HG03095 (cell line): ENCODE data around the gene ACTBL2.

Experiments
- ATAC-seq: cut with Tn5 transposase; IDR thresholded peaks from one replicate; pipeline ENCODE4 v1.9.1; 2021; ENCODE audit warnings: moderate library complexity; ENCODE audit not compliant: unreplicated experiment

ACTBL2 gene

DNA sequence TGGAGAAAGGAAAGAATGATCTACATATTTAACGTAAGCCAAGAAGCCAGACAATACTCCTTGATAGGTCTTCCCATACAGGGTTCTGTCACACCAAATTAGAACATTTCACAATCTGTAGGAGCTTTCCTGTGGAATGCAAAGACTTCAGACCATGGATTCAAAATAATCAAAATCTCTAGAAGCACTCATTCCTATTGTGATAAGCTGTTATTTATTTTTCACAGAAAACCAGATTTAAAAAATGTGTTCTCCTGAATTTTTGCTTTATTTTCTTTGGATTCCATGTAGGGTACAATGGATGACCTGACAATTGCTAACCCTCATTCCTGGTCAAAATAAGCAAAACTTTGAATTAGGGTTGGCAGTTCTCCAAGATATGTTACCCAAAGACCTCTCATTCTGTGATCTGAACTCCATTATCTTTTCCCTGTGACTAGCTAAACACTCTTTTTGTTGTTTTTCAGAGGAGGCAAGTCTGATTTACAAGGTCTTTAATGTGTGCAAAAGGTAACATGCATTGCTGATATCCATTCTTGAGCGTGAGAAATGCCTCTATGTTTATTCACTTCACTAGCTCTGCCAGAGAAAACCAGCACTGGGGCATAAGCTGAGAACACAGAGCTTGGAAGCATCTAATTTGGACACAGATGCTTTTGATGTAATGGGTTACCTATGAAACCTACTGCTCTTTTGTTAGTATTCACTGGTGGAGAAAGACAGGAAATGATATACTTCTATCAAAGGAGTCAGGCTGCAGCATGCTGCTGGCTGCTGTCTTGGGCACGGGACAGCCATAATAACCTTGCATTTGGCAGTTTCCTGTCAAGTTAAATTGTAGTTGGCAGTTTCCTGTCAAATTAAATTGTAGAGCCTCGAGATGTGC is 31.4 kb downstream of the ACTBL2 start:
- no peak for ATAC-seq

DNA sequence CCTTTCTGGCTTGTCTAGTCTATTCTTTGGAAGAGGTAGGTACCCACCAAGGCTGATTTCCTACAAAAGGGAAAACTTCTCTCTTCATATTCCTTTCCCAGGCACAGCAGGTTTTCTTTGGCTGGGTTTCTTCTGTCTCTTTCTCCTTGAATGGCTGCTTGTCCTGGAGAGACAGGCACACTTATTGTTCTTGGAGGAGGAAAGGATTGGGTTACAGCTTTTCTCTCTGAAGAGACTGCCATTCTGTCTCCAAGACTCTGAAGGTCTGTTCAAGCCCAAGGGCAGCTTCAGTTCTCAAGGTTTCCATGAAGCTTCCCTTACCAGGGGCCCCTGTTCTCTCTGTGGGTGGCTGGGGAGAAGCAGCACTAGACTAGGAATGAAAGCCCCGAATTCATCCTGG is 33.9 kb downstream of the ACTBL2 start:
- ATAC-seq: no peak

DNA sequence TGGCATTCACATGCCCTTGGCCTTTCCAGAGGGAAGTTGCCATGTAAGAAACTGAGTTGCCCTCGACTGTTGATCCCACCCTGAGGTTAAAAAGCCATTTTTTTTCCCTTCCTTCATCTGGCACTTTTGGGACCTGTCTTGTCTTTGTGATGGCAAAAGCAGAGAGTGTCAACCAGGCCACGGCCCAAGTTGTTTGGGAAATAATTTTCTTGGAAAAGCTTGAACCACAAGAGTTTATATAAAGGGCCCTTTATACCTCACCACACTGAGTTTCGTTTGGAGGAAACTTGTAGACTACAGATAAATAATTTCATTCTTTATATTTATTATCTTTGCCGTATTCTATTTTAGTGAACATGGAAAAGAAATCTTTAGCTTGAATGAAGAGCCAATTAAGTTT is 34.3 kb downstream of the ACTBL2 start:
- no peak for ATAC-seq

DNA sequence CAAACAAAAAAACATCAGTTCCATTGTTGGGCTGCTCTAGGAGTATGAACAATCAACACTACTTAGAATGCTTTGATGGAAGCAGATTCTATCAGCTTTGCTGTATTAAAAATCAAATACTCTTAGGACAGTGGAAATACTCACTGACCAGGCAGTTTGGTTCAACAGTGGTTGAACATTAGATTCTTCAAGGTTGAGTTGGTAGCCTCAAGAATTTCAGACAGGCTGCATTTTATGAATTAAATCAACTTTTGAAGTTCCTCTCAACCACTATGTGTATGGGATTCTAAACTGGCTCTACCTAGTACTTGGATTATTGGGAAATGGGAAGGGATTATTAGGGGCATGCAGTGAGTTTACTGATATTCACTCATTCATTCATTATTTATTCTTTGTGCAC is 35.0 kb downstream of the ACTBL2 start:
- ATAC-seq: no peak

DNA sequence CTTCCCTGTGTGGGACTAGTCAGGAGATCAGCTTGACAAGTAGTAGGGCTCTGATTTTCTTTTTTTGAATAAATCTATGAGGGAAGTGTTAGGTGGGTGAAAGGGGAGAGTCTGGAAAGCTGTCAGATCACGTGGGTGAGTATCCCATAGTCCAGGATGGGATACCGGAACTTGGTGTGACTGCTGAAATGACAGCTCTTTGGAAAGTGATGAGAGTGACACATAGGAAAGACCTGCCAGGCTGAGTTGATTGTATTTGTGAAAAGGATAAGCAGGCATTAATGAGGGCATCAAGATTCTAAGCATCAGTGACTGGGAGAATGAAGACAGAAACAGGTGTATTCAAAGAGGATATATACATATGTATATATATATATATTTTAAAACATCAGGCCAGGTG is 35.6 kb downstream of the ACTBL2 start:
- no peak for ATAC-seq

DNA sequence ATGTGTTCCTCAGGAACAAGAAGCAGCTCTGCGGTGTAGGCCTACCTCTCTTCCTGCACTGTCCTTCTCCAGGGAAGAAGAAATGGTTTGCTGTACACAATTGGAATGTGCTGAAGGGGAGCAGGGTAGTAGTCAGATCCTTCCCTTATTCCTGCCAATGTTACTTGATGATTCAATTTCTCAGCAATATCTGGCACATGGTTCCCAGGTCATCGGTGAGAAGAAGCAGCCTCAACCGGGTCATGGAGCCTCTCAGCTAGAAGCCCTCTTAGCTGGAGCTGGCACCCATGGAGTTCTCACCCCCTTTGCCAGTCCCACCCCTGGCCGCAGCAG is 36.9 kb downstream of the ACTBL2 start:
- ATAC-seq: no peak

DNA sequence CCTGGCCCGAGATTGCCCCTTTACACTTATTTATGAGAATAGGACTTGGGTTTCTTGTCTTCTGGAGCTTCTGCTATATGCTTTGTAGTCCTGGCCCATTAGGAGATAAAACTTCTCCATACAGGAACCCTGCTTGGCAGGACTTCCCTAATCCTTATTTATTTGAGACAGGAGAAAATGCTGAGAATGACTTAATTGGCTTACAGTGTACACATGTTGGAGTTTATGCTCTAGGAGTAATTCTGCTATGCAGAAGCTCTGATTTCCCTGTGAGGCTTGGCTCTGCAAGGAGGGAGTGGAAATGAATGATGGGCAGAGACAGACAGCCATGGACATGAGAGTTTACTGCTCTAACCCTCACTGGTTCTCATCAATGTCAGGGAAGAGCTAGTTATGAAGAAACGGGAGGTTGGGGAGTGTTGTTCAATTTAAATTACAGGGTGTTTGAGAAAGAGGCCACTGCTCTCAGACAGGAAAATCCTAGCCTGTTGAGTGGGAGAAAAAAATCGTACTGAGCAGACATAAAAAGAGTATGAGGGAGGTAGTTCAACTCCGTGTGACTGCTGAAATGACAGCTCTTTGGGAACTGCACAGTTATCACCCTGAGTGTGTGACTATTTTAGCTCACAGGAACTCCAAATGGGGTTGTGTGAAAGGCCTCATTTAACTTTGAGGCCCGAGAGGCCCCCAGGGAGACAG is 37.5 kb downstream of the ACTBL2 start:
- no peak for ATAC-seq

DNA sequence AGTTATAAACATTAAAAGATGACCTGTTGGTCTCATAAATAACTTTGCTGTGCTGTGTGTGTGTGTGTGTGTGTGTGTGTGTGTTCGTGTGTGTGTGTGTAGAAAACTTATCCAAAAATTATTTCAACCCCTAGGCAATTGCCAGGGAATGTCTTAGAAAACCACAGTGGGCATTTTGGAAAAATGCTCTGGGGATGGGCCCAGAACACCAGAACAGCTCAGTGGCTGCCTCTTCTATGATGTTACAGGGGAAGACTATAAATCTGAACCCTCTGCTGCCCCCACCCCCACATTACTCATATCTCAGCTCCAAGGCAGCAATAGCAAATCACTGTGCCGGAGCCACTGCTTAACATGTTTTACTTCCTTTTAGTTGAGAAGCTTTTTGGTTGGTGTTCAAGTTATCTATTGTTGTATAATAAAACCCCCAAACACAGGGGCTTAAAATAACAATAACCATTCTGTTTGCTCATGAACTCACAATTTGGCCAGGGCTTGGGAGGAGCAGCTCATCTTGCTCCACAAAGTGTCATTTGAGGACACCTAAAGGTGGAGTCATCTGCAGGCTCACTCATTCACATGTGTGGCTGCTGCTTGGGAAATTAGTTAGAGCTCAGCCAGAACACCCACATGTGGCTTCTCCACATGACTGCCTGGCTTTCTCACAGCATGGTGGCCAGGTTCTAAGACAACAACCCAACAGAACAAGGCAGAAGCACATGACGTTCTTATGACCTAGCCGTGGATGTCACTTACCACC is 40.4 kb downstream of the ACTBL2 start:
- ATAC-seq: no peak

DNA sequence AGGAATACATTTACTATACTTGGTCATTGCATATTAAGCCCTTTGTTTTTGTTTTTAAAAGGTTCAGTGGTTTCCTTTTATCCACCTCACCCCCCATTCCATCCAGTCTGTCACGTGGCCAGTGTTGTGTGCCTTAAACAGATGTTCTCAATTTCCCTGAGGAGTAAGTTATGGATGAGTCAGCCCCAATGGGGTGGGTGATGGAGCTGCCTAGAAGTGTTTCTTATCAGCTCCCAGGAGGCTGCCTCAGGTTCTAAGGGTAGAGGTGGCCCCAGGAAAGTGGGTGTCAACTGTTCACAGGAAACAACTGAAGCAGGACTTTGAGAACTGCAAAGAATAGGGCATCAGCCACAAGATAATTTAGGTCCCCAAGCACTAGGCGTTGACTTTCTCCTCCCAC is 41.1 kb downstream of the ACTBL2 start:
- no peak for ATAC-seq

DNA sequence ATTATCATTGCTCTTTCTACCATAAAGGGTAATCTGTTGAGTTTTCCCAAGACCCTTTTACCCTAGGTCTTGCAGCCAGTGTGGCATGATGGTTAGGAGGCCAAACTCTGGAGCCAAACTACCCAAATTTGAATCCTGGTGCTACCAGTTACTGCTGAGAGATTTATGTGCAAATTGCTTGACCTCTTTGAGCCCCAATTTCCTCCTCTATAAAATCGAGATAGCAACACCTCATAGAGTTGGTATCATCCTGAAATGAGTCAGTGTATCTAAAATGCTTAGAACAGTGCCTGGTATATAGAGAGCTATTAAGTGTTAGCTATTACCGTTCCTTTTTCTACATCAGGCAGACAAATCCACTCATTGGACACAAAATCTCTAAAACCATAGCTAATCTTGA is 43.0 kb downstream of the ACTBL2 start:
- ATAC-seq: no peak

DNA sequence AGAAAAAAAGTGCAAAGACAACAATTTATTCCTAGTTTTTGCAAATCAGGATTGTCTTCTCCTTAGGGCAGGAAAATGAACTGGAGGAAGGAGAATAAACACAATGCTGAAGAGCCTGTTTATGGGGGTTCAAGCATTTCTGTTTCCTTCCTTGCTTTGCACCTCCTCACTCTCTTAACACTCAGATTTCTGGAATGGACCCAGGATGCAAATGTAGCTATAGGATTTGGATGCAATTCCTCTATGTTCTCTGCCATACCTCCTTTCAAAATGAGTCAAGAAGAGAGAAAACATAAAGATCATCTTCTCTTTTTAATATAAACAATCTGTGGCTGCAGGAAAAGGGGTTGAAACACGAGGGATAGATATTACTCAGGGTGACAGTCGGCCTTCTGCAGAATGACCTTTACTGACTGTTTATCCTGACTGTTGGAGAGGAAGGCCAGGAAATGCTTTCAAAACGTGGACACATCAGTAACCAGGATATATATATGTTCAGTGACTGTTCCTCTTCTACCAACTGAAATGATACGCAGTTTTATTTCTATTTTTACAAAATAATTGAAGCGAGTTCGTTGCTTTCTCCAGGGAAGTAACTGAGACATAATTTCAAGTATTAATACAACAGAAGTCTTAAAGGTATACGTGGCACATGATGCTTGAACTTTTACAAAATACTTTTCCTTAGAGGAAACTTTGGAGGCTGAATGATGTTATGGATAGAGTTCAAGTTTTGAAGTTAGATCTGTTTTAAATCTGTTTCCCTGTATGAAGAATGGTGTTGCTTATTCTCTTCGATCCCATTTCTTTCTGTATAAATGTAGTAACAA is 44.4 kb downstream of the ACTBL2 start:
- ATAC-seq: no peak

DNA sequence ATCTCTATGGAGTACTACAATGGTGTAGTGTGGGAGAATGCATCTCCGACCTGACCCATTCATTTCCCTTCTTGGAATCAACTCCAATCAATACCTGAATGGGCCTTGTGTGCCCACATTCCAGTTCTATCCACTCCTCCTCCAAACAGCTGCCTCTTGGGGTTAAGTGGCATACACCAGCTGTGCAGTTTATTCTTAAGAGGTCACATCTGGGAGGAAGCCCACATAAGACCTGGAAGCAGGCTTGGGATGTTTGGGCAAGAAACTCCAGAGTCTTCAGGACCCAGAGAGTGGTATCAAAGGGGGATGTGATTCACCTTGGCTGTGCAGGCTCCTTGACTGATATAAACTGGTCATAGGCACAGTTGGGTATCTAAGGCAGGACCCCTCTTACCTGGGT is 46.0 kb downstream of the ACTBL2 start:
- ATAC-seq: no peak

DNA sequence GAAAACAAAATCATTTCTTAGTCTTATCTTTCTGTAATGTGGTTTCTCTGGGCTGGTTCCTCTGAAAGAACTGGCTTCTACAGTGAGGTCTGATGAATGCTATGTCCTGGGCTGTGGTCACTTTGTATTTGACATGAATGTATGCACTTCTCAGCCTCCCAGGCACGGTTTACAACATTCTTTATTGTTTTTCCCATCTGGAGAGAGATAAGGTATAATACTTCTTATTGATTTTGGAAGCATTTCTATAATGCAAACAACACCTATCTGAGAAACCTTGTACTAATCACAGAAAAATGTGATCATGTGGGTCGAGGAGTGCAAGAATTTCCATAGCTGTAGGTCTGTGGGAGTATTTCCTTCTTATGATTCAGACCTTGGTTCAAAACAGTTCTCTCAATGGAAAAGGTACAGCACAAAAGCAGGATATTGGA is 46.9 kb downstream of the ACTBL2 start:
- no peak for ATAC-seq

DNA sequence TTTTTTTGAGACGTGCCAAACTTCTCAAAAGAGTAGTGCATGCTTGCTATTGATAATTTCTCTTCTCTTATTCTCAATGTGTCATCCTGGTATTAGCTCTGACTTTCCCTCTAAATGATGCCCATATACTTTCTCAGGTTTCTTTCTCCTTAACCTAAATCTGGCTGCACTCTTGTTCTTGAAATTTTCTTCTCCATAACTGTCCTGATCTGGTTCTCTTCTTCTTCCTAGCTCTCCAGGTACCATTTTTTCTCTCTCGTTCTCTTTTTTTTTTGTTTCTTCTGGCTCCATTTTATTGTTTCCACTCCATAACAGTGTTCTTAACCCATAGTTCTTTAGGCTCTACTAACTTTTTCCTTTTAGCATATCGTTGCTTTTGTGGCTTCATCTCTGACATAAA is 47.9 kb downstream of the ACTBL2 start:
- ATAC-seq: no peak

DNA sequence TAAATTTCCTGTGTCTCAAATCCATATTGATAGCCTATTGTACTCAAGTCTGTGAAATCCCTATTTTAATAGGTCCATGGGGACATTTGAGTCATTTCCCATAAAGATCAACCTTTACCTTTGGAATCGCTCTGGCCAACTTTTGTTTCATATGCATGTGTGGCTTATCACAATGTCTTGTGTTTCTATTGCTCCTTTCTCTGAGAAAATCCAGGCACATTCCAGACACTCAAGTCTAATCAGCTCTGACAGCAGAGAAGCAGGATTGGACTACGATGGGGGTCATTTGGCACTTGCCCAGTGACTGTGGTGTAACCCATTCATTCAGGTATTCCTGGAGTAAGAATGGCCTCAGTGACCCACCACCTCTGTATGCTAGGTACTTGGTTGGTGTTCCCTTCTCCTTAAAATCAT is 48.4 kb downstream of the ACTBL2 start:
- no peak for ATAC-seq

DNA sequence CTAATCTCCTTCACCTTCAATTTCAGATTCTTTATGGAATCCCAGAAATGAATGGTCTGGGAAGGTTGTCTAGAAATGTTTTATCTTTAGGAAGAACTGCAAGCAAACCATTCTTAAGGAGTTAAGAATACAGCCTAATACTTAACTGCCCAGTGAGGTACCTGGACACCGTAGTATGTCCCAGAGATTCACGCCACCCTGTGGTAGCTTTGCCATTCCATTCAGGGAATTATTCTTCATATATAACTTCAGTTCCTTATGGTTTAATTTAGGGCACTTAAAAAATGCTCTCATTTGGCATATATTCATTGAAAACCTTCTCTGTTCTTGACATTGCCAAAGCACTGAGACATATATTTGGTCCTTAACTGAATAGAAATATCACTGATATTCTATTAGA is 49.7 kb downstream of the ACTBL2 start:
- no peak for ATAC-seq

DNA sequence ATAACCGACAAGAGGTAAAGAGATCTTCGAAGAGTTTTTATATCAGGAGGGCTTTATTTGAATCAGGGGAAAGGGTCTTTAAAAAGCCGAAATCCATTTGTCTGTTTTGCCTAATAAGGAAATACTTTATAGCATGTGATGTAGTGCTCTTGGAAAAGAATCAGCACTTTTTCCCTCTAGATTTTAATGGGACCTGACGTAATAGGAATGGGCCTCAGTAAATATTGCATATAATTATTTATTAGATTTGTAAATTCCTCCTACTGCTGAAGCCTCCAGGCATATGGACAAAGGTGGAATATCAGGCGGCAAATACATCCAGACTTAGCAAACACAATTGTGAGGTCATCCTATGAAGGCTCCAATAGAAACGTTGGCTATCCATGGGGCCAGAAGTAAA is 50.9 kb downstream of the ACTBL2 start:
- no peak for ATAC-seq
